Osteocyte (in vitro differentiated cells): ENCODE results near the gene VWA1. TPM values are rescaled to one million over a fixed set of nuclear protein-coding genes. Genes with fewer than 3 reads are reported as not detected.
"Not testable (repeated sequence)": the region's sequence is repeated elsewhere in the genome, so short reads cannot be mapped to it uniquely, and the experiment has no call there.

ENCODE experiments used
- DNase-seq: peaks from one replicate; pipeline ENCODE4 v3.0.0; 2021; ENCODE audit warnings: mixed read lengths; ENCODE audit not compliant: unreplicated experiment; ENCODE audit errors: extremely low spot score
- H3K27ac Mint-ChIP-seq: one replicate; pipeline ENCODE4 v1.8.0; 2021; ENCODE audit warnings: mild to moderate bottlenecking, mixed read lengths; ENCODE audit not compliant: unreplicated experiment
- H3K27me3 Mint-ChIP-seq: one replicate; pipeline ENCODE4 v1.8.0; 2021; ENCODE audit warnings: mixed read lengths; ENCODE audit not compliant: unreplicated experiment
- H3K36me3 Mint-ChIP-seq: one replicate; pipeline ENCODE4 v1.8.0; 2021; ENCODE audit warnings: mixed read lengths; ENCODE audit not compliant: unreplicated experiment
- H3K4me1 Mint-ChIP-seq: one replicate; pipeline ENCODE4 v1.8.0; 2021; ENCODE audit warnings: mixed read lengths; ENCODE audit not compliant: unreplicated experiment
- H3K4me3 Mint-ChIP-seq: one replicate; pipeline ENCODE4 v1.8.0; 2021; ENCODE audit warnings: mild to moderate bottlenecking, moderate library complexity, mixed read lengths; ENCODE audit not compliant: unreplicated experiment
- H3K9me3 Mint-ChIP-seq: one replicate; pipeline ENCODE4 v1.8.0; 2021; ENCODE audit warnings: mixed read lengths; ENCODE audit not compliant: unreplicated experiment
- CTCF ChIP-seq: fragments of 200-600 bp; sonication (generic); IDR thresholded peaks from 2 replicates; pipeline ENCODE4 v1.5.0; 2021; ENCODE audit warnings: antibody characterized with exemption, mild to moderate bottlenecking, moderate library complexity
- total RNA-seq: library from RNA; stranded (reverse); gene quantifications from 2 replicates; pipeline ENCODE4 v1.2.1, GENCODE V29; 2021

Gene VWA1
- total RNA-seq, 1 donor from 2014 or later: 17.5 TPM

GRCh38 chr1:1479547-1480487 lies 44.3 kb downstream of the VWA1 start:
- Mint-ChIP-seq H3K4me1 (no peaks in the 10 kb centered on the region), H3K4me3 (no peak overlapping the region), H3K27me3 (no peaks in the 10 kb centered on the region), H3K9me3 (no peaks in the 10 kb centered on the region), H3K36me3 (peaks cover 10% of the 10 kb centered on the region), H3K27ac (no peak overlapping the region)
- DNase-seq: no peak
- TF ChIP-seq CTCF: no peak

GRCh38 chr1:1480488-1480867 lies 45.0 kb downstream of the VWA1 start:
- not testable (repeated sequence) for DNase-seq, H3K4me1 Mint-ChIP-seq

GRCh38 chr1:1481811-1482210 lies 46.3 kb downstream of the VWA1 start:
- H3K4me1 Mint-ChIP-seq: not testable (repeated sequence)

More at GRCh38 chr1:1480488-1480867, 45.0 kb downstream of the VWA1 start:
- not testable (repeated sequence) for H3K4me3 Mint-ChIP-seq, H3K27ac Mint-ChIP-seq, H3K9me3 Mint-ChIP-seq, H3K27me3 Mint-ChIP-seq, H3K36me3 Mint-ChIP-seq

GRCh38 chr1:1482856-1483255 lies 47.4 kb downstream of the VWA1 start:
- Mint-ChIP-seq H3K4me1 (no peaks in the 10 kb centered on the region), H3K27me3 (no peaks in the 10 kb centered on the region), H3K9me3 (no peaks in the 10 kb centered on the region), H3K36me3 (peaks cover 8% of the 10 kb centered on the region), H3K4me3 (no peak overlapping the region), H3K27ac (no peak overlapping the region)
- no peak for DNase-seq
- TF ChIP-seq CTCF: no peak

More at GRCh38 chr1:1481811-1482210, 46.3 kb downstream of the VWA1 start:
- DNase-seq, H3K27ac Mint-ChIP-seq, H3K27me3 Mint-ChIP-seq, H3K36me3 Mint-ChIP-seq, H3K4me3 Mint-ChIP-seq, H3K9me3 Mint-ChIP-seq: not testable (repeated sequence)

GRCh38 chr1:1483714-1484113 lies 48.2 kb downstream of the VWA1 start:
- H3K9me3 Mint-ChIP-seq: no peaks in the 10 kb centered on the region
- H3K36me3 Mint-ChIP-seq: peaks cover 10% of the 10 kb centered on the region

GRCh38 chr1:1484976-1485750 lies 49.7 kb downstream of the VWA1 start:
- not testable (repeated sequence) for DNase-seq, H3K9me3 Mint-ChIP-seq, H3K4me1 Mint-ChIP-seq, H3K4me3 Mint-ChIP-seq, H3K27me3 Mint-ChIP-seq, H3K27ac Mint-ChIP-seq
- peaks cover 15% of the 10 kb centered on the region for H3K36me3 Mint-ChIP-seq

More at GRCh38 chr1:1483714-1484113, 48.2 kb downstream of the VWA1 start:
- Mint-ChIP-seq H3K27ac (no peak overlapping the region), H3K27me3 (no peaks in the 10 kb centered on the region), H3K4me1 (no peaks in the 10 kb centered on the region), H3K4me3 (no peak overlapping the region)
- no peak for TF ChIP-seq CTCF
- DNase-seq: no peak

- not testable (repeated sequence) for H3K4me3 Mint-ChIP-seq, H3K4me1 Mint-ChIP-seq, H3K27ac Mint-ChIP-seq, DNase-seq, H3K27me3 Mint-ChIP-seq, H3K9me3 Mint-ChIP-seq
- peaks cover 18% of the 10 kb centered on the region for H3K36me3 Mint-ChIP-seq
Measured at GRCh38 chr1:1485755-1486317, 50.3 kb downstream of the VWA1 start.
